GM21619 (cell line): ENCODE data around the gene OR2W3.

Experiments
- ATAC-seq: cut with Tn5 transposase; IDR thresholded peaks from one replicate; pipeline ENCODE4 v1.9.1; 2021; ENCODE audit not compliant: unreplicated experiment

The OR2W3 gene

DNA sequence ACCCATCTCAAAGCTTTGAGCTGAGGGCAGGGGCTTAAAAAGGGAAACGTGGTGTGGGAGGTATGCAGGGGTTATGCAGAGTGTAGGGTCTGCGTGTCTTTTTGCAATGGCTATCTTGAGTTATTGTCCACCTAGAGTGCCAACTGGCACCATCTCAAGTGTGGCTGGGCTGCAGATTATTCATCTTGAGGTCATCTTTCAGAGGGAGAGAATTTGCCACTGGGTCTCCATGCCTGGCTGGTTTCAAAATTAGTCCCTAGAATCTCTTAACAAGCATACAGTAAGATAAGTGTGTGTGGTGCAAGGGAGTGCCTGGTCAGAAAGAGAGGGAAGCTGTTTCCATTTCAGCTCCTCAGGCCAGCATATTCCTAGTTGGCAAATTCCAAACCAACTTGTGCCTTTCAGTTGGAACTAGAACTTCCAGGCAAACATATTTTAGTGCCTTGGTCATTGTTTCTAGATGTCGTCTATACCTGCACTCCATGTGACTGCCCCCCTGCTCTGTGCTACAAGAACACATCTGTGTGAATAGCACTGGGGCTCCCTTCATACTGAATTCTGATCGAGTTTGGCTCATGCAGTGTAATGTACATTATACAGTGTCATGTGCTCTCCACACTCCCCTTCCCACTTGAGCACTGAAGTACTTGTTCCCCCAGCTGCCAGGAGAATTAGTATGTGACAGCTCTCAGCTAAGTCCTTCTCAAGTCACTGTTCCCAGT, 19.7 kb downstream of the OR2W3 start:
- no peak for ATAC-seq

GRCh38 chr1:247919952-247920351, 24.6 kb downstream of the OR2W3 start, which contains the start of gene OR2T8:
Gene OR2T8, plus strand, starts transcription at chr1:247920252. Its CDS starts 766 bp downstream, at chr1:247921018.
- ATAC-seq: no peak

- no peak for ATAC-seq
These were observed 28.6 kb downstream of the OR2W3 start for GRCh38 chr1:247923941-247924340.

DNA sequence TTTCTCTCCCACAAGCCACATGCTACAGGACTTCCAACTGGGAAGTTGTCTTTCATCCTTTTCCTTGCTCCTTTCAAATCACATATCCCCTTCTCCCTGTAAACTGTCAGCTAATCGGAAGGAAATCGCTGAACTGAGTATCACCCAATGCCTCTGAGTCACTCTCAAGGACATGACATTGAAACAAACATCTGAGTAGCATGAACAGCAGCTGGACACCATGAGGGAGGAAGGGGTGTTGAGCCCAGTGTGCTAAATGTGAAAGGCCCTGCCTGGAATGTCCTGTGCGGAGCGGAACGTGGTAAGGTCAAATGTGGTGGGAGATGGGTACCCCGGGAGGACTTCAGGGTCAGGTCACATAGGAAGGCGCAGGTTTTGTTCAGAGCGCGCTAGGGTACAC, 29.5 kb downstream of the OR2W3 start, which contains the start of gene OR2AJ1:
OR2AJ1 (plus strand) TSS at position 22 of the 400 bp plus-strand sequence. CDS start 8,880 bp downstream, outside the sequence.
- no peak for ATAC-seq

DNA sequence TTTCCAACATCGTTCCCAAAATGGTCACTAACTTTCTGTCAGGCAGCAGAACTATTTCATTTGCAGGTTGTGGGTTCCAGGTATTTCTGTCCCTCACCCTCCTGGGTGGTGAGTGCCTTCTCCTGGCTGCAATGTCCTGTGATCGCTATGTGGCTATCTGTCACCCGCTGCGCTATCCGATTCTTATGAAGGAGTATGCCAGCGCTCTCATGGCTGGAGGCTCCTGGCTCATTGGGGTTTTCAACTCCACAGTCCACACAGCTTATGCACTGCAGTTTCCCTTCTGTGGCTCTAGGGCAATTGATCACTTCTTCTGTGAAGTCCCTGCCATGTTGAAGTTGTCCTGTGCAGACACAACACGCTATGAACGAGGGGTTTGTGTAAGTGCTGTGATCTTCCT, 38.6 kb downstream of the OR2W3 start:
- ATAC-seq: no peak

- no peak for ATAC-seq
These were observed 40.4 kb downstream of the OR2W3 start for GRCh38 chr1:247935781-247936180.

GRCh38 chr1:247936415-247936814, 41.0 kb downstream of the OR2W3 start:
- ATAC-seq: no peak

DNA sequence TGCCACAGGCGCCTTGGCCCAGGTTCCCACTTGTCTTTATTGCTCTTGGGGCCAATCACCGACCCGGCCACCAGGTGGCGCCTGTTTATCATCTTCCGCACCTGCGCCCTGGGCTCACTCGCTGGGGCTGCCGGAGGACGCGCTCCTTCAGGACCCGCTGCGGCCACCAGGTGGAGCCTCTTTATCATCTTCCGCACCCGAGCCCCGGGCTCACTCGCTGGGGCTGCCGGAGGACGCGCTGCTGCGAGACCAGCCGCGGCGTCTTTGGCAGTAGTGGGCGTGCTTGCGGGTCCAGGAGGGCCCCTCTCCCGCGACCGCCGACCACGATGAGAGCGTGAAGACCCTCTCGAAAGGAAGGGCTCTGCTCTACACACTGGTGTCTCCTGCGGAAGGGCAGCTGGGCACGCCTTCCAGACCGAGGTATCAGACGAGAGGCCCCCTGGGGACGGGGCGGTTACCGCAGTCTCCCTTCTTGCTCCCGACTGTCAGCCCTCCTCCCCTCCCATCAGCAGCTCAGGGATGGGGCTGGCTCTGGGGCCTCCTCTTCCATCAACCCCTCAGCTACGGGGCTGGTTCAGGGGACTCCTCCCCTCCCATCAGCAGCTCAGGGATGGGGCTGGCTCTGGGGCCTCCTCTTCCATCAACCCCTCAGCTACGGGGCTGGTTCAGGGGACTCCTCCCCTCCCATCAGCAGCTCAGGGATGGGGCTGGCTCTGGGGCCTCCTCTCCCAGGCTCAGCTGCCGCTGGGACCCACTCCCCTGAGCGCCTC, 41.8 kb downstream of the OR2W3 start:
- peak; percentile 99 for ATAC-seq

DNA sequence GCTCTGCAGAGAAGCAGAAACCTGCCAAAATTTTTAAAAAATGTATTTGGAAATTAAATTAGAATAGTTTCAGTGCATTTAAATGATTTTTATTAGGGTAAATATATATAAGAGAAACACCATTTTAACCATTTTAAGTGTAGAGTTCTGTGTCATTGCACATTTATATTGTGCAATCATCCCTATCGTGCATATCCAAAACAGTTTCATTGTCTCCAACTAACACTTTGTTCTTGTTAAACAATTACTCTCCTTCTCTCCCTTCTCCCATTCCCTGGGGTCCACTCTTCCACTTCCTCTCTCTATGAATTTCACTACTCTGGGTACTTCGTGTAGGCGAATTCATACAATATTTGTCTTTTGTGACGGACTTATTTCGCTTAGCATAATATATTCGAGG, 47.2 kb downstream of the OR2W3 start:
- no peak for ATAC-seq
